ENCODE measurements around the gene ADRA2B.
A peak's percentile ranks its signal among the peaks of the same experiment; 100 is the strongest.
"Not testable (repeated sequence)": the region's sequence is repeated elsewhere in the genome, so short reads cannot be mapped to it uniquely, and the experiment has no call there.

ADRA2B gene

GRCh38 chr2:96150007-96150640 is 33.8 kb upstream of the ADRA2B start:
- DNase-seq: no peak

GRCh38 chr2:96148410-96149217 is 32.2 kb upstream of the ADRA2B start:
- peak; percentile 98 for DNase-seq

GRCh38 chr2:96147593-96148201 is 31.3 kb upstream of the ADRA2B start:
- DNase-seq: no peak

DNA sequence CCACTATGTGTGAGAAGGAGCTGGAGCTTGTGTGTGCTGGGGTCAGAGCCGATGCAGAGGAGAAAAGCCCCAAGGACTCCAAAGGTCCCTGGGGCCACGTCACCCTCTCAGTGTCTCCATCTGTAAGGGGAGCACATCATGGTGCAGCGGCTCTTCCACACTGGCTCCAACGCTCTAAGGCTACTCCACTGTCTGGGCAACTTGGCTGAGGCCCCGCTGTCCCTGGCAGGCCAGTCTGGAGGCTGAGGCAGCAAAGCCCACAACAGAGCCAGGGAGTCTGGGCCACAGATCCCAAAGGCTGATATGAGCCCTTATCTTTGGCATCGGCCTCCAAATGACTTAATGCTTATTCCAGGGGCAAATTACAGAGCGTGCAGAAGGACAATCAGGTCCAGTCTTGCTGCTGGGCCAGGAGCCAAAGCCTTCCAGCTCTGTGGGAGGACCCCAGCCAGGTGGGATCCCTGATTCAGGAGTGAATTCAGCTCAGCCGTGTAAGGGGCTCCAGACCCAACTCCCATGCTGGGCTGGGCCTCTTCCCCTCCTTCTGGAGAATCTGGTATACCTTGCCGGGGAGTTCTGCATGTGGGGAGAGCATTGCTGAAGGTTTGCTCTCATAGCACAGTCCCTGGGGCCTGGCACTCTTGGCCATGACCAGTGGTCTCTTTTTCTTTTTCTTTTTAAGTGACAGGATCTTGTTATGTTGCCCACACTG is 30.7 kb upstream of the ADRA2B start:
- no peak for DNase-seq

GRCh38 chr2:96146153-96146880 is 29.9 kb upstream of the ADRA2B start:
- DNase-seq: peak; percentile 86

GRCh38 chr2:96145848-96146152 is 29.4 kb upstream of the ADRA2B start:
- peak; percentile 31 for DNase-seq

DNA sequence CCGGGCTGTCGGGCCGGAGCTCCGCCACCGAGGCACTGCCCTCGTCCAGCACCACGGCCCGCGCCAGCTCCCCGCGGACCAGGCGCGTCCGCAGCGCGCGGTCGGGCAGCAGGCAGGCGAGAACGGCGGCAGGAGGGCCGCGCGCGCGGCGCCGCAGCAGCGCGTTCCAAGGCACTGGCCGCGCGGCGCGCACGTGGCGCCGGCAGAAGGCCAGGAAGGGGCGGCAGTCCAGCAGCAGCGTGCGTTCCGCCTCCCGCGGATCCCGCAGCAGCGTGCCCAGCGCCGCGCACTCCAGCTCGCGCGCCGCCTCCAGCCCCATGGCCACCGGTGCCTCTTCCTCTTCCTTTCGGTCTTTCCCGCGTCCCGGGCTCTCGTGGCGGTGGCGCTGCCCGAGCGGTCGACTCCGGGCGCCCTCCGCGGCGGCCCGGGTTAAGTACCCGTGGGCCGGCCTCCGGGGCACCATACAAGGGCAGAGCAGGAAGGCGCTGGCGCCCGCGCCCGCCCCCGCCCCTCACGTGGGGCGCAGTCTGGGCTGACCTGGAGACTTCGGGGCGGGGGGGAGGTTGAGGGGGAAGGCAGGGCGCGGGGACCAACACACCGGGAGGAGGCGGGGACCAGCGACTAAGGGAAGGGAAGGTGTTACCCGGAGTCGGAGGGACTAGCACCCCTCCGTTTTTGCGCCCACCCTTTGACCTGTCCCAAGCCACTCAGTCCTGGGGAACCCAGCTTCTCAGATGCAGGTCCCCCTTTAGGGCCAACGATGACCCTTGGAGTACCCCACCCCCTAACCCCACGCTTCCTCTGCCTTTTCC is 28.9 kb upstream of the ADRA2B start, which contains the start of gene DUSP2:
Gene DUSP2, minus strand, starts transcription at position 405 of the 812 bp plus-strand sequence. Its CDS starts 86 bp downstream, at position 319.
- DNase-seq: peak; percentile 84

DNA sequence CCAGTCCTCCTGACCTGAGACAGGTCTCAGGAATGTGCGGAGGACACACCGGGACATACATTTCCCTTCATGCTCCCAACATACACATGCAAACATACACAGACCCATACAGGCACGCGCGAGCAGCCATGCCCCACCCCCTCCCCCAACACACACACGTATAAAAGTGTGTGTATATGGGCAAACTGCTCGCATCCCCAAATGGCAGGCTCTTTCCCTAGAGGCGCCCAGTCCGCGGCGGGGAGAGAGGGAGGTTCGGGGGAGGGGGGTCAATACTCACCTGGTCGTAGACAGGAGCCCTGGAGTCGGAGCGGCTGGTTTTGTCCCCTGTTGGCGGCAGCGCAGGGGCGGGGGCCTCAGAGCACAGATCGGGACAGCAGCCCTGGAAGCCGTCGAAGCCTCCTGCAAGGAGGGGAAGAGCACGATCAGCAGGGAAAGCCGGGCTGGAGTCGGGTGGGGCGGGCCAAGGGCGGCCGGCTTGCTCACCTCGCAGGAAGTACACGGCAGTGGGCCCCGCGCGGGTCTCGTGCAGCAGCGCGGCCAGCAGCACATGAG is 28.2 kb upstream of the ADRA2B start:
- DNase-seq: peak; percentile 25

DNA sequence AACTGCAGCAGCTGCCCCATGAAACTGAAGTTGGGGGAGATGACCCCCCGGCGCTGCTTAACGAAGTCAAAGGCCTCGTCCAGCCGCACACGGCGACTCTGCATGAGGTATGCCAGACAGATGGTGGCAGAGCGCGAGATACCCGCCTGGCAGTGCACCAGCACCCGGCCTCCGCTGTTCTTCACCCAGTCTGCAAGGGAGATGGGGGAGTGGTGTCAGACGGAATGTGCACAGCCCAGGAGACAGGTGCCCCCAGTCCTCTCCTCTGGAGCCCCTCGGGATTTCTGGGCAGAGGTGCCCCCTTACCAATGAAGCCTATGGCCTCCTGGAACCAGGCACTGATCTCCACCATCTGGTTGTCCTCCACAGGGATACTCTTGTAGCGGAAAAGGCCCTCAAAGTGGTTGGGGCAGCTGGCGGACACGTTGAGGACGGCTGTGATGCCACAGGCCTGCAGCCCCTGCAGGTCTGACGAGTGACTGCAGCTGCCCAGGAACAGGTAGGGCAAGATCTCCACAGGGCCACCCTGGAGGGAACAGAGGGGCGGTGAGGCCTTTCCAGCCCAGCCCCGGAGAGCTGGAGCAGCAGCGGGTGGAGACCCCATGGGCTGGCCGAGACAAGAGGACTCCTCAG is 27.6 kb upstream of the ADRA2B start:
- peak; percentile 25 for DNase-seq

DNA sequence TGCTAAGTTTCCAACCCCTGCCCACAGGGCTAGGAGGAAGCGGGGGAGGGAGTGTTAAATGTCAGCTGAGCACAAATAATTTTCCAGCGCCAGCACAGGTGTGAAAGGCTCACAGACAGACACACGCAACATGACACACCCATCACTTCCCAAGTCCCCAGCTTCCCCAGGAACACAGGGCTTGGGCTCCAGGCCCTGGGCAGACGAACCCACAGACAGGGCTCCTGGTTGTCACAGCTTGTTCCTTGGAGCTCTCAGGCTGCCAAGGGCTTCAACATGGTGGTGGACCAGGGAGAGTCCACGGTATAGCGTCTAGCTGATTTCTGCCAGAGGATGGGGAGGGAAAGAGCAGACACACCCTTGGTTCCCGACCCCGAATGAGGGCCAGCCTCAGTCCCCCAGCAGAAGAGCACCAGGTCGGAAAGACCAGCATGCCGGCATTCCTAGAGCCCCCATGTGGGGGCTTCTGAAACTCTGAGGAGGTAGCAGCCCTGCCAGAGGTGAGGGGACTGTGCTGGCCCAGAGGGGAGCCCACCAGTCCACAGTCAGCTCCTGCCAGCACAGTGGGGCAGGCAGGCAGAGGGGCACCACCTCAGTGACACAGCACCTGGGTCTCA is 27.0 kb upstream of the ADRA2B start:
- no peak for DNase-seq

GRCh38 chr2:96142217-96143113 is 26.1 kb upstream of the ADRA2B start:
- peak; percentile 69 for DNase-seq

GRCh38 chr2:96141624-96141967 is 25.2 kb upstream of the ADRA2B start:
- not testable (repeated sequence) for DNase-seq

DNA sequence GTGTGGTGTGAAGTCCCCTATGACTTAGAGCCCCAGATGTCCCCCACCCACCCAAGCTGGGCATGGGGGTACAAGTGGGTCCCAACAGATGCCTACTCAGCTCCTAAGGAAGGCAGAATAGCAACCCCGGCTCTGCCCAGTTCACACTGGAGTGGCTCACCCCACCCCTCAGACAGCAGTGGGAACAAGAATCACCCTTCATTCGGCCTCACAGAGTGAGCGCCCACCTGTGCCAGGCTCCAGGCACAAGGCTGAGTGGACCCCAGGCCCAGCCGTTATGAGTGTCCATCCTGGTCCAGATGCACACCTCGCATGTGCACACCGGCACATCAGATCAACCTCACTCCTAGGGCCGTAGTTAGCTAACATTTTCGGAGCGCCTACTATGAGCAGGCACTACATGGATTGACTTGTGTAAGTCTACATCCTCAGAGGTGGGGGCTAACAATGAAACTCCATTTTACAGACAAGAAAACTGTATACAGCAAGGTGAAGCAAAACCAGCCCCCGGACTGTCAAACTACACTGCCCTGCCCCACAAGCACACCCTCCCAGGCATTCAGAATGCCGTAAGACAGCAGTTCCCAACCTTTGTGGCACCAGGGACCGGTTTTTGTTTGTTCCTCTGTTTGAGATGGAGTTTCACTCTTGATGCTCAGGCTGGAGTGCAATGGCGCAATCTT is 24.7 kb upstream of the ADRA2B start:
- DNase-seq: no peak

GRCh38 chr2:96139181-96139758 is 22.9 kb upstream of the ADRA2B start:
- DNase-seq: no peak

- peak; percentile 59 for DNase-seq
These were observed 22.1 kb upstream of the ADRA2B start, which contains the start of gene ASTL for GRCh38 chr2:96138179-96139145. Gene ASTL (minus strand): TSS chr2:96138502. CDS start chr2:96138436, 66 bp downstream.

DNA sequence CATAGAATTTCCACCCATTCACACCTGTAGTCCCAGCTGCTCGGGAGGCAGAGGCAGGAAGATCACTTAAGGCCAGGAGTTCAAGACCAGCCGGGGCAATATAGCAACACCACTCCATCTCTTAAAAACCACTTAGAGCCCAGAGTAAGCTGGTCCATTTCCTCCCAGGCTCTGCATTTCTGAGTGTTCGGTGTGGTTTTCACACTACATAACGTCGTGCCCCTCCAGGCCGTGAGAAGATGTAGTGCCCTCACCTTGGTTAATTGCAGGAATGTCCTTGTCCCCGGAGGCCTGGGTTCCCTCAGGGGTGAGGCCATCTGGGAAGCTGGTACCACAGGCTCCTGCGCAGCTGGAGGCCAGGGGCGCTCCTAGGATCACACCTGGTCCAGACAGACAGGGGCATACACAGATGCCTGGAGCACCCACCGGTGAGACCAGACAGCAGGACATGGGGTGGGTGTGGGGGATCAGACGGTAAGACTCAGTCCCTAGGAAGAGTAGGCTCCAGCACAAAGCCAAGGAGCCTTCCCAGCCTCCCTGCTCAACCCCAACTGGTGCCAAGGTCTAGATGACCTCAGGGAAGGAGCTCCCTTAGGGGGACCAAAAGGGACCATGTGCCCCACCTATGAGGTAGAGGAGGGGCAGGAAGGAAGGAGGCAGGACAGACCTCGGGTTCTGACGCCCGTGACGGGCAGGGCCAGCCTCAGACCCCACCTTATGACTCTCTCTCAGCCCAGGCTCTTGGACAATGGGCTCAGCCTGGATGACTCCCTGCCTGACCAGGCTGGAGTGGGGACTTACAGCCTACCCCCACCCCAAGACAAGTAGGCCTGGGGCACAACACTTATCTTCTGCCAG is 21.2 kb upstream of the ADRA2B start:
- DNase-seq: no peak

All from effector CD4-positive, alpha-beta T cell (primary cell).